DMS153 treated with DMSO at 0.1 percent for 48 hours (cell line): ENCODE data around the gene KPNA4.
A peak's percentile ranks its signal among the peaks of the same experiment; 100 is the strongest.
"Not testable (repeated sequence)": the region's sequence is repeated elsewhere in the genome, so short reads cannot be mapped to it uniquely, and the experiment has no call there.

Experiments used
- DNase-seq: peaks from one replicate; lab custom pipeline; 2025; ENCODE audit not compliant: unreplicated experiment; lab: John Stamatoyannopoulos, UW

The KPNA4 gene

GRCh38 chr3:160565442-160566403, at the start of gene KPNA4:
Gene KPNA4, minus strand, starts transcription at chr3:160565571. Its CDS starts 289 bp downstream, at chr3:160565282.
- DNase-seq = peak; percentile 89

GRCh38 chr3:160613661-160614060, 48.3 kb upstream of the KPNA4 start:
- no peak for DNase-seq

GRCh38 chr3:160612386-160613075, 47.2 kb upstream of the KPNA4 start:
- DNase-seq = no peak

GRCh38 chr3:160611141-160611540, 45.8 kb upstream of the KPNA4 start:
- no peak for DNase-seq

- DNase-seq = no peak
These were observed 43.5 kb upstream of the KPNA4 start for GRCh38 chr3:160608870-160609269.

GRCh38 chr3:160607826-160608225, 42.5 kb upstream of the KPNA4 start:
- DNase-seq = no peak

GRCh38 chr3:160605315-160605714, 39.9 kb upstream of the KPNA4 start:
- no peak for DNase-seq

GRCh38 chr3:160603845-160604244, 38.5 kb upstream of the KPNA4 start:
- not testable (repeated sequence) for DNase-seq

- no peak for DNase-seq
These were observed 36.9 kb upstream of the KPNA4 start for GRCh38 chr3:160602259-160602658.

- DNase-seq = no peak
These were observed 35.9 kb upstream of the KPNA4 start for GRCh38 chr3:160601288-160601687.

GRCh38 chr3:160598865-160599264, 33.5 kb upstream of the KPNA4 start:
- no peak for DNase-seq

- DNase-seq = no peak
These were observed 22.7 kb upstream of the KPNA4 start for GRCh38 chr3:160588023-160588422.

GRCh38 chr3:160587105-160587504, 21.7 kb upstream of the KPNA4 start:
- no peak for DNase-seq

- no peak for DNase-seq
These were observed 21.3 kb upstream of the KPNA4 start for GRCh38 chr3:160586679-160587078.

- DNase-seq = no peak
These were observed 18.1 kb upstream of the KPNA4 start for GRCh38 chr3:160583451-160583850.

GRCh38 chr3:160580938-160581337, 15.6 kb upstream of the KPNA4 start:
- DNase-seq = no peak

GRCh38 chr3:160577556-160578195, 12.3 kb upstream of the KPNA4 start:
- no peak for DNase-seq

- no peak for DNase-seq
These were observed 11.7 kb upstream of the KPNA4 start for GRCh38 chr3:160577093-160577492.

GRCh38 chr3:160576621-160577020, 11.2 kb upstream of the KPNA4 start:
- DNase-seq = no peak

- DNase-seq = no peak
These were observed 10.2 kb upstream of the KPNA4 start for GRCh38 chr3:160575589-160575988.

- DNase-seq = no peak
These were observed 9.3 kb upstream of the KPNA4 start for GRCh38 chr3:160574636-160575035.
